Right forelimb (tissue), 1 donor: ENCODE measurements around the gene PRKACA.

Source experiments
- DNase-seq: peaks from one replicate; pipeline ENCODE4 v3.0.0-alpha.2; 2018

PRKACA gene

DNA sequence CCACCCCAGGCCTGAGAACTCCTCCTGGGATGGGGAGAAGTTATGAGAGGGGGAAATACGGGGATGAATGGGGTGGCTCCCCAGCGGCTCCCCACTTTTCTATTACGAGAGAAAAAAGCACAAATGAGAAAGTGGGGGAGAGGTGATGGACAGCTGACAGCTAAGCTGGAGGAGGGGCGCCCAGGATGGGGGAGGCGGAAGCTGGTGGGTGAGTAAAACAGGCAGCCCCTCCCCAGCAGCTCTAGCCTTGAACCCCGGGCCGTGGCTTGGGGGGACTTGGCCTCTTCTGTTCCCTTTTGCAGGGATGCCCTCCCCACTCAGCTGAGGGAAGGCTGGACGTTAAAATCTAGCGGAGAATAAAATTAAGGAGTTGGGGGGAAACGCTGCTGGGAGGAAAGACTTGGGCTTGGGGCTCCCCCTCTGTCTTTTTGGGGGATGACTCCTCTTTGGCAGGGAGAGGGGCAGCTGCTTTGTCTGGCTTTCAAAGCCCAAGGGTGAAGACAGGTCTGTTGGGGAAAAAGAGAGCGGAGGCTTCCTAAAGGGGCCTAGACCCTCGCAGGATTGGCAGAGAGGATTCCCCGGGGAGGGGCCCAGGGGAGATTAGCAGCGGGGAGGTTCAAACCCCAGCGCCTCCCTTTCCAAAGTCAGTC, 25.6 kb downstream of the PRKACA start:
- peak; percentile 63 for DNase-seq

DNA sequence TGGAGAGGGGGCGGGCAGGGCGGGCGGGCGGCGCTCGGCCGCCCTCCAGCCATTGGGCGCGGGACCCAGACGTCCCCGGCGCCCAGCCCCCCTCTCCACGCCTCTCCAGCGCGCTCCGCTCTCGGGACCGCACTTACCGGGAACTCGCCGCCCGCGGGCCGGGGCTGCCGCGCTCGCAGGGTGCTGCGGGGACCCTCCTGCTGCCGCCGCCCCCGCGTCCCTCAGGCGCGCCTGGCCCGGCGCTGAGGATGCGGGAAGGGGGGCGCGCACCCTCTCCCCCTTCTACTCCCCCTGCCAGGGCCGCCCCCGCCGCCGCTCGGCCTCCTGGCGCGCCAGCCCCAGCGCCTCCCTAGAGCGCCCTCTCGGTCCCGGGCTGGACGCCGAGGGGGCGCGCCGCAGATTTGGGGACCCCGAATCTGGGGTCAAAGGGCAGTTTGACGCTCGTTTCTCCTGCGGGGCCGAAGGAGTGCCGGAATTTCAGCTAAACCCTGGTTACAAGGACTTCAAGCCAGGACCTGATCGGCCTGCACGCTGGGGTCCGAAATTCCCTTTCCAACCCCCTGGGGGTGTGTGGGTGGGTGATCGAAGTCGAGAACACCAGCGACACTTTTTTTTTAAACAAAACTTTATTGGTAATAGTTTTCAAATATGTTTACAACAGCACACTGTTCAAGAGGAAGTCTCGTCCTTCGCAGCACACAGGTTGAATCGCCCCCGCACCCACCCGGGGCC, 26.3 kb downstream of the PRKACA start:
- no peak for DNase-seq

DNA sequence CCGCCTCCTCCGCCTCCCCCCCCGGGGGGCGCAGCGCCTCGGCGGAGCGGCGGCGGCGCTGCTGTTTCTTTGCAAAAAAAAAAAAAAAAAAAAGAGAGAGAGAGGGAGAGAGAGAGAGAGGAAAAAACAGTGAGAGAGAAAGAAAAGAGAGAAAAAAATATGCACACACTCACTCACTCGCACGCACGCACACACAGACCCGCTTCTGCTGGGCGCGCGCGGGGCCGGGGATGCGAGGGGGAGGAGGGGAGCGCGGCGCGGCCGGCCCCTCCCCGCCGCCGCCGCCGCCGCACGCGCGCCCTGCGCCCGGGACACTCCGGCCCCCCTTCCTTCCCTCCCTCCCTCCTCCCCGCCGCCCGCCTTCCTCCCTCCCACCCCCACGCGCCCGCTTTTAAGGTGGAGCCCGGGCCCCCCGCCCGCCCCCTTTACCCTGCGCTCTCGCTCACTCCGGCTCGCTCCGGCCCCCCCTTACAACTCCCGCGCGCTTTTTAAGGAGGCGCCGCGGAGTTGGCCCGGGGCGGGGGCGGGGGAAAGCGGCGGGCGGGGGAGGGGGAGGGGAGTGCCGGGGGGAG, 27.0 kb downstream of the PRKACA start, which contains the start of gene SAMD1:
Gene SAMD1, minus strand, starts transcription at position 243 of the 572 bp plus-strand sequence.
- peak; percentile 94 for DNase-seq

DNA sequence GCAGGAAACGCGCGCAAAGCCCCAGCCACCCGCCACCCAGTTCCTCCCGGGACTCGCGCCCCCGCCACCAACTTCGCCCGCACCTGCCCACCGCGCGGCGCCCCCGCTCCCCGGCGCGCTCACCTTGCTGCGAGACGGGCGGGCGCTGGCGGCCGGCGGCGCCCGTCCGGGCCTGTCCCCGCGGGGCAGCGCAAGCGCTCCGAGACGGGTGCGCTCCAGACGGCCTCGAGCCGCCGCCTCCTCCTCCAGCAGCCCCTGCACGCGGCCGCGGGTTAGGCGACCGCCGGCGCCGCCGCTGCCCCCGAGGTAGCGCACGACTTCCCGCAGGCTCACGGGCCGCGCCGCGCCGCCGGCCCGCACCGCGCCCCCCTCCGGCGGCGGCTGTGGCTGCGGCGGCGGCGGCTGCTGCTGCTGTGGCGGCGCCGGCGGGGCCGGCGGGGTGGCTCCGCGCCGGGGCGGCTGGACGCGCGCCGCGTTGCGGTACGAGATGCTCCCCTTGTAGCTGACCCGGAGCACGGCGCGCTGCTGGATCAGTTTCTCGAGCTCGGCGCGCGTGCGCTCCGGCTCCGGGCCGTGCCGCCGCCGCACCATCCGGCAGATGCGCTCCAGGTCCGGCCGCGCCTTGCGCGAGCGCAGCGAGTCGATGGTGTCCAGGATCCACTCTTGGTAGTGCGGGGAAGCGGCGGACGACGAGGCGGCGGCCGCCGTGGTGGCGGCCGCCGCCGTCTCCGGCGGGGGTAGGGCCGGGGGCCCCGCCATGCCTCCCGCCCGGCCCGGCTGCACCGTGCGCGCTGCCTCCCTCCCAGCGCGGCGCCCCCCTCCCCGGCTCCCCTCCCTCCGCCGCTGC, 27.7 kb downstream of the PRKACA start:
- peak; percentile 65 for DNase-seq

DNA sequence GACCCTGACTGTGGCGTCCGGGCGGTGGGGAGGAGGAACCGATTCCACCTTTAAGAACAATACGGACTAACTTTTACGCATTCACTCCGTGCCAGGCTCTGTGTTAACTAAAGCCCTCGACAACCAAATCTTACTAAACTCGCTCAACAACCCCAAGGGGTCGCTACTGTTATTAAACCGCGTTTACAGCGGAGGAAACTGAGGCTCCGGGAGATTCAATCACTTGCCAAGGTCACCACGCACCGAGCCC, 28.2 kb downstream of the PRKACA start:
- no peak for DNase-seq

DNA sequence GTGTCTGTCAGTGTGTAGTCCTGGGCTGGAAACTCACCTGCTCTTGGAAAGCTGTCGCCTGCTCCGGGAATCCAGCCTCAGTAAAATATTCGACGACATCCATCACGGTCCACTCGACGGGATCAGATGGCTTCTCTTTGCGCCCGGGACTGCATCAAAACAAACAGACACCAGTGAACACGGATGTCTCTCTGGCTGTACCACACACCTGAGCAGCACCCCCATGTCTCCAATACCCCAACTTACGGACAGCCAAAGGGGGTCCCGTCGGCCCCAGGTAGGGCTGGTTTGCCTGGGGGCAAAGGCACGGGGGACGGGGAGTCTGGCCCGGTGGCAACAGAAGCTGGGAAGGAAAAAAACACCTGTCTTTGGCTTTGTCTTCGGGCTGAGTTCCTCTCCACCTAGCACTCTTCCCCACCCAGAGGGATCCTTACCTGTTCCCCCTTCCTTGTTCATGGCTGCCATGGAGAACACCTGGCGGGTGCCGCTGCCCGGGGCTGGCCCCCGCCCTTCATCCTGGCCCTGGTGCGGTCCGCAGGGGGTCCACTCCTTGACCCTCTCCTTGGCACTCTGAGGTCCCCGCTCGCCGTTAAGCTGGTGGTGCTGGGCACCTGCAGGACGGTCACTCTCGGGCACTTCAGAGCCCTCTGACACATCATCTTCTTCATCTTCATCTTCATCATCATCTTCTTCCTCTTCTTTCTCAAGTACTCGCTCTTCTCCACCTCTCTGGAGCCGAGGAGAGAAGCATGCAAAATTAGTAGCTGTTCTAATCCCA, 28.7 kb downstream of the PRKACA start:
- DNase-seq, result no peak

DNA sequence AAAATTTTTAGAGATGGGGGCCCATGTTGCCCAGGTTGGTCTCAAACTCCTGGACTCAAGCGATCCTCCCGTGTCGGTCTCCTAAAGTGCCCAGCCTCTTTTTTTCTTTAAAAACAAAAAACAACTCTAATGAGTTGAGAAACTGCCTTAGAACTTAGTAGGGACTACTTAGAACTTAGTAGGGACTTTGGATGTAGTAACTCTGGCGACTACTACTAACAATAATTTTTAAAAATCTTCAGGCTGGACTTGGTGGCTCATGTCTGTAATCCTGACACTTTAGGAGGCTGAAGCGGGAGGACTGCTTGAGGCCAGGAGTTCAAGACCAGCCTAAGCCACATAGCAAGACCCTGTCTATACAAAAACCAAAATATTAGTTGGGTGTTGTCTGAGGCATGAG, 31.5 kb downstream of the PRKACA start:
- no peak for DNase-seq

DNA sequence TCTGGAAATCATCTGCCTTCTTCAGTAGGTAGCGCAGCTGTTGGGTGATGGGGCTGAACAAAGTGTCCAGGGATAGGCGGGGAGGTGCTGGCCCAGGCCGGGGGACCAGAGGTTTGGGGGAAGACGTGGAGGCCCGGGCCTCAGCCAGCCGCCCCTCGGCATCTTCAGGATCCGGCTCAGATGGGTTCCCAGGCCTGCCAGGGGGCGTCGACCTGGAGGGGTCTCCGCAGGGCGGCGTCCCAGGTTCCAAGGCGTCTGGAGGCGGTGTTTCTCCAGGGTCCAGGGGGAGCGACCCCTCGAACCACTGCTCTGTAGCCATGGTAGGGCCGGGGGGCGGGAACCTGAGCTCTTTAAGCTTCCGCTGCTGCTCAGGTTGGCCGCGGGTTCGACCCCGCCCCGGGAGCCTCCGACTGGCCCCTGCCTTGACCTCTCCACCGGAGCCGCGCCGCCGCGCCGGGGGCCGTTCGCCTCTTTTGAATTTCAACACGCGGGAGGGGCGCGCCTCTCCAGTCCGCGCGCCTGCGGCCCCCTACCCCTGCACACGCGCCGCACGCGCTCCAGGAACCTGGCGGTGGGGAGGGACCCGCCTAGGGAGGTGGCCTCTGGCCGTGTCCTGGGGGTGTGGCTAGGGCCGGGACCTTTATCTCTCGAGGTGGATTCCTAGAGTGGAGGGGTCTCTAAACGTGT, 32.1 kb downstream of the PRKACA start, which contains the start of gene C19orf67:
Gene C19orf67, minus strand, starts transcription at position 475 of the 687 bp plus-strand sequence. Its CDS starts 156 bp downstream, at position 319.
- DNase-seq, result no peak

DNA sequence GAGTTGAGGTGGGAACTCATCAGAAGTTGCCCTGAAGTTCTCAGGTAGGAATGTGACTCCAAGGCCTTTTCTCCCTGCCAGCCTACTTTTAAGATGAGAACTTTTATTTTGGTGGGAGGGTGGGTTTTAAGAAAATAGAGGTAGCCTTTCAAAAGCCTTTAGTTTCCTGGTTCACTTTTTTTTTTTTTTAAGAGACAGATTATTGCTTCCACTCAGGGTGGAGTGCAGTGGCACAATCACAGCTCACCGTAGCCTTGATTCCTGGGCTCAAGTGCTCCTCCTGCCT, 34.9 kb downstream of the PRKACA start:
- no peak for DNase-seq

DNA sequence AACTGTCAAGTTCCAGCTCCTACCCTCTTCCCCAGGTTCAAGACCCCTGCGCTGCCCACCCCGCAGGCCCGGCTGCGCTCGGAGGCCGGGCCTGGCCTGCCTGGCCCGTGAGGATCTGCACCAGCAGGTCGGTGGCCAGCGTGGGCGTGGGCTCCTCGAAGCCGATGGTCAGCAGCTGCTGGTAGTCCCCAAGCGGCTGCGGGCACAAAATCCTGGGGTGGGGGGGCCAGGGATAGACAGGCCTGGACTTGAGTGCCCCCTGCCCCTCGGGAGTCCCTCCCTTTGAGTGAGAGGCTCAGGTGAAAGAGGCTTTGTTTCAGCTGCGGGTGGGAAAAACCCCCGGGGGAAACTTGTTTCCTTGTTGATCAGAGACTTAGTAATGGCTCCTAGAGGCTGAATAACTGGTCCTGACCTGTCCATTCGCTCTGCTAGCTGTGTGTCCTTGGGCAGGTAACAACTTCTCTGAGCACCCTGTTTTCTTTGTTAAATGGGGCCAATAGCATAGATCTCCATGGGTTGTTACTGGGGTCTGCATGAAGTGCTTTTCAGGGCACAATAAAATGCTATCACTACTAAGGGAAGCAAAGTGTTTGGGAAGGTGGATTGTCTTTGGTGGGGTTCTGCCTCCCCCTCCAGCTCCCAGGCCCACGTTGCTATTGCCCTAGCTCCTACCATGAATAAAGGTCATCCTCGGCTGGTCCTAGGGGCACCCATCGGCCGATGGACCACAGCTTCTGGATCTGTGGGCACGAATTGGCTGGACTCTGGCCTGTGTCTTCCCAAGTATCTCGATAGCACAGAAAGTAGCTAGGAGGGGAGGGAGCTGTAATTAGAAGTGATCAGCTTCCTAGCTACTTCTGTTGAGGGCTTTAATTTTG, 35.5 kb downstream of the PRKACA start:
- no peak for DNase-seq

DNA sequence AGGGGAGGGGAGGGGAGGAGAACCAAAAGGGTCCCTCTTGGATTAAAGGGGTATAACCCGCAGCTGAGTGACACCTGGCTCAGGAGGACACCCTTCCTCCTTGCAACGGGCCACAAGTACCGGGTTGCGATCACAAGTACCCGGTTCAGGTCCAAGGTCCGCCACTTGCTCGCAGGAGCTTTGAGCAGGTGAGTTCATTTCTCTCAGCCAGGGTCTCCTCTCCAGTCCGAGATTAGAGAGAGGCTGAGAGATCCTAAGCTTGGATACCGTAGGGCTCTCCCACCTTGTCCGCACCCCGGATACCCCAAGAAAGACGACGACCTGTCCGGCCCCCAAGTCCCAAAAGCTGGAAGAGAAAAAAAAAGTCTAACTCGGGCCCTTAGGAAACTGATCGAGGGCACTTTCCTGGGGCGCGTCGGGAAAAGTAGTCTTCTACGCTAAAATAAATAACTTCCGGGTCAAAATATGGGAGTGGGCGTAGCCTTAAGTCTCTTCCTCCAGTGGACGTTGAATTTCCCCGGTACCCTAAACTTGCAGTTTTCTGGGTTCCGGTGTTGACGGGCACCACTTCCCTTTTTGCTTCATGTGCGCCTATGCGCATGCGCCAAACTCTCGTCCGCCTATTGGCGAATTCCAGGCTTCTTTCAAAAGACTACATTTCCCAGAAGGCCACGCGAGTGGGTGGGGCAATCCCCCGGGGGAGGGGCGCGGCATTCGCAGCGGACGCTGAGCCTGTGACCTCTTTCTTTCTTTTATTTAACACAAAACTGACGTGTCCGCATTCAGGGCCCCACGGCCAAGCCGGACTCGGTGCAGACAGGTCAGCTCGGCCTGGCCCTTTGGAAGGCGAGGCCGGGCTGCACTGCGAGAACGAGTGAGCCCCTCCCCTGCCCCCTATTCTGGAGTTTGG, 36.4 kb downstream of the PRKACA start:
- peak; percentile 99 for DNase-seq

DNA sequence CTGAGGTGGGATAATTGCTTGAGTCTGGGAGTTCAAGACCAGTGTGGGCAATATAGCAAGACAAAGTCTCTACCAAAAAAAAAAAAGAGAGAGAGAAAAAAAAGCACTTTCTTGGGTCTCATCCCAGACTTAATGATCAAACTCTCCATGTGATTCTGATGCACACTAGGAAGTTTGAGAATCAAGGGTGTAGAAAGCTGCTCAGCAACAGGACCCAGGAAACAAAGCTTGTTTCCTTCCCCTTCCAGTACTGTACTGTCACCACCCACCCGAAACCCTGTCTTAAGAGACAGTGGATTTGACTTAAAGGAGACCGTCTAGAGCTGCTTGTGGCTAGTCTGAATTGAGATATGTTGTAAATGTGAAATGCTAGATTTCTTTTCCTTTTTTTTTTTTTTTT, 39.2 kb downstream of the PRKACA start:
- DNase-seq, result no peak

DNA sequence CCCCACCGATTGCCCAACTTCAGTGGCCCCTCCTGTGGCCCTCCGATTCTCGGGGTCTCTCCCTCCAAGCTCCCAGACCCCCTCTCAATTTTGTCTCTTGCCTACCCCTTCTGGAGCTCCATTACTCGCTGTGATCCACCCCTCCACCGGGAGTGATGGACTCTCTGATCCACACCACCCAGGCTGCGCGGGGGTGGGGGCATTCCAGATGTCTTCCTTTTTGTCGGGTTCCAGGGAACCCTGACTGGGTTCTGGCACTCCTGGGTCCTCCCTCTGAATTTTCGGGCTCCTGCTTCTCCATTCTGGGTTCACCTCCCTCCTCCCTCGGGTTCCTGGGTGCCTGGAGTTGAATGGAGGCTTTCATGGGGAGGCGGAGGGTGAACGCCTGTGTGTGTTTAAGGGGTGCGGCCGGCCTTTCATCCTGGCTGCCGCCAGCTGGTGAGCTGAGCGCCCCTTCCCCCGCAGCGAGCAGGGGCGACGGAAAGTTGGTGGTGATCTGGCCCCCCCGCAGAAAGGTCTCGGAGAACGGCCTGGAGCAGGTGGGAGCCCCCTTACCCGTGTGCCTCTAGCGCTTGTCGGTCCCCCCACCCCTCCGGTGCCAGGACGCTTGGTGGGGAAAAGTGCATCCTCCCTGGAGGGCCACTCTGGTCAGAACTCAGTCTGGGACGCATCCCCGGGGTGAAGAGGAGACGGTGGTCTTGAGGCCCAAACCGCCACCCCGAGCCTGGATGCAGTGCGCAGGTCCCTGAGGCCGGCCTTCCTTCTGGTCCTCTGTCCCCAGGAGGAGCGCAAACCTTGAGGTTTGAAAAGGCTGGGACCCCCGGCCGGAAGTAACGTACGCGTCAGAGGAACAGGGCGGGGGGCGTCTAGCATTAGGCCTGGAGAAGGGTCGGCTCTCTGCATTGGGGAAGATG, 43.4 kb downstream of the PRKACA start:
- no peak for DNase-seq

DNA sequence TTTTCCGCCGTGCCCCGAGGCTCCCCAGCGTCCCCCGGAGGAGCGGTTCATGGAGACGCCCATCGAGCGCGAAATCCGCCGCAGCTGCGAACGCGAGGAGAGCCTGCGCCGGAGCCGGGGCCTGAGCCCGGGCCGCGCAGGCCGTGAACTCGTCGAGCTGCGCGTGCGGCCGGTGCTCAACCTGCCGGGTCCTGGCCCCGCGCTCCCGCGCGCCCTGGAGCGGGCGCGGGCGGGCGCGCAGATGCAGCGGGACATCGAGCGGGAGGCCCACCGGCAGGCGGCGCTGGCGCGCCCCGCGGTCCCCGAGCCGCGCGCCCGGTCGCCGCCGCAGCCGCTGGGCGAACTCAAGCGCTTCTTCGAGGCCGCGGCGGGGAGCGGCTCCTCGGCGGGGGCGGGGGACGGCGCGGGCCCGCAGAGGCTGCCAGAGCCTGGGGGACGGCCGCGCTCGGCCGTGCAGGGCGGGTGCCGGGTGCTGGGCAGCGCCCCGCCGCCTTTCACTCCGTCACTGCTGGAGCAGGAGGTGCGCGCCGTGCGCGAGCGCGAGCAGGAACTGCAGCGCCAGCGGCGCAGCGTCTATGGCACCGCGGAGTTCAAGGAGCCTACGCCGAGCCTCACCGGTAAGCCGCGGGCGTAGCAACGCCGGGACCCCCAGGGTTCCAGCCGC, 44.2 kb downstream of the PRKACA start:
- DNase-seq, result peak; percentile 86

DNA sequence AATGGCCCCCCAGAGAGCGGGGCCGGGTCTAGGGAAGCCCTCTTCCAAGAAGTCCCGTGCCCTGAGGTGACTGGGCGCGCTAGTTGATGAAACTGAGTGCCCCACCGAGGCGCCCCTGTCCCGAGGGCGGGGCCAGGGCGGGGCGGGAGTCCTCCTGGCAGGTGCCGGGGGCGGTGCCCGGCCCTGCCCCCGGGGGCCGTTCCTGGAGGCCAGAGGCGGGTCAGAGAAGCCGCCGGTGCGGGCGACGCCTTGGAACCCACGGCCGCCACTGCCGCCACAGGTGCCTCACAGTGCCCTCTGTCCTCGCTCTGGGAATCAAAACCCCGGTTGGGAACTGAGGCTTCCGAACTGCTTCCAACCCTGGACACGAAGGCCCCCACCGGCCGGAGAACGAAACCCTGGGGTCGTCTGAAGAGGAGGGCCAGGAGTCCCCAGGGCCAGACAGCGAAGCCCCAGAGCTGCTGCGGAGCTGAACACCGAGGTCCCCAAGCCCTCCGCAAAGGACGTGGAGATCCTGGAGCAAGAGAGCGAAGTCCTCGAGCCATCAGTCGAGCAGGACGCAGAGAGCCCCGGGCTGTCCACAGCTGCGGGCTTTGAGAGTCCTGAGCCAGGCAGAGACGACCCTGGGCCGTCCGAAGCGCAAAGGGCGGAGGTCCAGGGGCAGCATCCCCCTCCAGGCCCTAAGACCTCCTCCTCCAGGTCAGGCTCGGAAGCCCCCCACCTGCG, 44.9 kb downstream of the PRKACA start, which contains the start of gene MISP3:
Gene MISP3, plus strand, starts transcription at position 252 of the 726 bp plus-strand sequence. CDS start 524 bp downstream, outside the sequence.
- DNase-seq, result peak; percentile 63

DNA sequence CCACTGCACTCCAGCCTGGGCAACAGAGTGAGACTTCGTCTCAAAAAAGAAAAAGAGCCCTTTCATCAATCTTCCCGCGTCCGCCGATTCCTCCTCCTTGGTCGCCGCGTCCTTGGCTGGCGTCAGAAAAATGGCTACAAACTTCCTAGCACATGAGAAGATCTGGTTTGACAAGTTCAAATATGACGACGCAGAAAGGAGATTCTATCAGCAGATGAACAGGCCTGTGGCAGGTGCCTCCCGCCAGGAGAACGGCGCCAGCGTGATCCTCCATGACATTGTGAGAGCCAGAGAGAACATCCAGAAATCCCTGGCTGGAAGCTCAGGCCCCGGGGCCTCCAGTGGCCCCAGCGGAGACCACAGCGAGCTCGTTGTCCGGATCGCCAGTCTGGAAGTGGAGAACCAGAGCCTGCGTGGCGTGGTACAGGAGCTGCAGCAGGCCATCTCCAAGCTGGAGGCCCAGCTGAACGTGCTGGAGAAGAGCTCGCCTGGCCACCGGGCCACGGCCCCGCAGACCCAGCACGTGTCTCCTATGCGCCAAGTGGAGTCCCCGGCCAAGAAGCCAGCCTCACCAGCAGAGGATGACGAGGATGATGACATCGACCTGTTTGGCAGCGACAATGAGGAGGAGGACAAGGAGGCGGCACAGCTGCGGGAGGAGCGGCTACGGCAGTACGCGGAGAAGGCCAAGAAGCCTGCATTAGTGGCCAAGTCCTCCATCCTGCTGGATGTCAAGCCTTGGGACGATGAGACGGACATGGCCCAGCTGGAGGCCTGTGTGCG, 47.1 kb downstream of the PRKACA start:
- DNase-seq, result no peak

DNA sequence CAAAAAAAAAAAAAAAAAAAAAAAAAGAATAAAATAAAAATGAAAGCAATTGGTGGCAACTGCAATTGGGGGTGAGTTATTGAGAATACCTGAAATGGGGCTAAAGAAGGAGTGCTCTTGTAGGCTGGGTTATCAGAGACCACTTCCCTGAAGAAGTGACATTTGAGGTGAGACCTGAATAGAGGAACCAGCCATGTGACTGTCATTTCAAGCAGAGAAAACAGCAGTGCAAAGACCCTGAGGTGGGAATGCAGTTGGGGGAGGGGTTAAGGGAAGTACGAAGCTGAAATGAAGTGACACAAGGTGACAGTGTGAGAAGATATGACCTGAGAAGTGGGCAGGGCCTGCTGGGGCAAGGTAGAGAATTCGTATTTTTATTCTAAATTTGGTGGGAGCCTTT, 51.4 kb downstream of the PRKACA start:
- no peak for DNase-seq
